Pancreas (tissue), 10 donors: ENCODE measurements around the gene UQCC2. TPM values are rescaled to one million over a fixed set of nuclear protein-coding genes. Genes with fewer than 3 reads are reported as not detected.

ENCODE experiments used
- ATAC-seq, 4 donors: fragments of 200-7000 bp; cut with Tn5 transposase; one replicate each; pipeline versions ENCODE4 v1.8.0 to v1.9.1; 2020; ENCODE audit warnings: mild to moderate bottlenecking in 4 of 4, moderate library complexity in 4 of 4
- DNase-seq, 6 donors: peaks; one replicate each; pipeline ENCODE4 v3.0.0-alpha.2; 2020
- FAIRE-seq: peaks from 2 replicates; lab custom pipeline; 2012; peaks lifted over from hg19 to GRCh38; lab: Jason Lieb, UNC
- H3K27ac ChIP-seq, 4 donors: fragments of 200-600 bp; sonication (generic); 1 replicate in 3 of 4; 2 replicates in 1 of 4; pipeline versions ENCODE4 v1.5.0 to v1.8.0; 2020
- H3K27me3 ChIP-seq, 4 donors: fragments of 200-600 bp; one replicate each; pipeline ENCODE4 v1.8.0; 2021
- H3K36me3 ChIP-seq, 3 donors: fragments of 200-600 bp; sonication (generic) in 1 of 3; one replicate each; pipeline versions ENCODE4 v1.5.0 to v1.8.0; 2020 to 2021
- H3K4me1 ChIP-seq, 3 donors: fragments of 200-600 bp; one replicate each; pipeline ENCODE4 v1.8.0; 2021
- H3K4me3 ChIP-seq, 4 donors: fragments of 200-600 bp; sonication (generic) in 2 of 4; one replicate each; pipeline versions ENCODE4 v1.5.0 to v1.8.0; 2020 to 2021
- H3K9me3 ChIP-seq, 4 donors: fragments of 200-600 bp; one replicate each; pipeline ENCODE4 v1.8.0; 2021
- CTCF ChIP-seq, 4 donors: fragments of 200-600 bp; sonication (generic) in 3 of 4; IDR thresholded peaks; one replicate each; pipeline versions ENCODE4 v1.5.0 to v1.8.0; 2021; ENCODE audit warnings: antibody characterized with exemption in 4 of 4
- WGBS, 2 donors: extraction: QIAGEN DNeasy Blood & Tissue Kit; methylation state at CpG; one replicate each; pipeline ENCODE4 v1.1.7; 2013; 5-methylcytosine and 5-hydroxymethylcytosine counted together
- intact Hi-C, 3 donors: fragments of 100-400 bp; cut with DNase I; formaldehyde crosslinking; loops; one replicate each; pipeline versions ENCODE4 v1.11.1 to v1.14.2; 2022
- polyA plus RNA-seq, 2 donors: library from polyadenylated mRNA; stranded (reverse); fragments of 200-250 nt; gene quantifications; one replicate each; pipeline ENCODE4 v1.2.3, GENCODE V29; 2013
- total RNA-seq, 6 donors: library from RNA; stranded (reverse); fragmentation: NEBNext Ultra II Directional in 4 of 6; extraction: Animal tissue kit (Norgen Biotek cat#: 25700) in 4 of 6; gene quantifications; one replicate each; pipeline versions ENCODE4 v1.2.1 to v1.2.4, GENCODE V29; 2021 to 2023
- donor health status: healthy with polysubstance abuse.
- donor health status: DM: no; HTN: no; CAD: no; lungs with moderate emphysema.
- donor health status: DM: no; HTN: no; CAD: no.
- donor health status: control.
- donor health status: control.
- donor health status: Bipolar disorder and iron deficiency.
- donor health status: DM: yes; HTN: yes; CAD: no.
- donor health status: DM: no; HTN: no; CAD: no.
- donor health status: DM: no; HTN: no; CAD: no.
- donor health status: DM: yes; HTN: yes; CAD: no.

Gene UQCC2
- total and polyA plus RNA-seq, 8 donors, result 13.9 to 58.9 (median 28.6) TPM

- intact Hi-C loops, result no loop called here
- Histone ChIP-seq H3K27ac (peak overlapping the region in 2 of 4 donors; percentile 71 to 79), H3K27me3 (no peaks in the 10 kb centered on the region), H3K9me3 (no peaks in the 10 kb centered on the region), H3K4me1 (peaks cover 8 to 51% (median 12%) of the 10 kb centered on the region in 3 donors), H3K36me3 (no peaks in the 10 kb centered on the region), H3K4me3 (no peak overlapping the region)
- peak in 1 of 4 donors; percentile 16 for ATAC-seq
- whole genome bisulfite sequencing, 2 donors, result 61 to 65% methylated on average over 8 of the region's 8 CpGs
- FAIRE-seq, result no peak
- TF ChIP-seq CTCF (IDR thresholded peaks at IDR 0.05), result no peak
- DNase-seq, result no peak
These were observed 5.6 kb upstream of the UQCC2 start for GRCh38 chr6:33716890-33717632.

GRCh38 chr6:33716379-33716778 is 4.9 kb upstream of the UQCC2 start:
- 23 to 26% methylated on average over 7 of the region's 7 CpGs for WGBS, 2 donors
- H3K4me3 ChIP-seq, result no peak overlapping the region
- peak; percentile 58 to 74 (median 72) for ATAC-seq
- H3K27me3 ChIP-seq, result no peaks in the 10 kb centered on the region
- H3K9me3 ChIP-seq, result no peaks in the 10 kb centered on the region
- peak overlapping the region in 2 of 4 donors; percentile 71 to 79 for H3K27ac ChIP-seq
- intact Hi-C loops, result no loop called here
- no peak for TF ChIP-seq CTCF (IDR thresholded peaks at IDR 0.05)
- H3K36me3 ChIP-seq, result no peaks in the 10 kb centered on the region
- FAIRE-seq, result no peak
- peaks cover 11 to 51% (median 12%) of the 10 kb centered on the region in 3 donors for H3K4me1 ChIP-seq
- DNase-seq, result peak in 5 of 6 donors; percentile 67 to 86 (median 78)

GRCh38 chr6:33714385-33715040 is 3.0 kb upstream of the UQCC2 start:
- TF ChIP-seq CTCF (IDR thresholded peaks at IDR 0.05), result no peak
- FAIRE-seq (no peak), DNase-seq (no peak), ATAC-seq (peak in 1 of 4 donors; percentile 5)
- 66 to 83% methylated on average over 7 of the region's 7 CpGs for WGBS, 2 donors
- no peaks in the 10 kb centered on the region for H3K27me3 ChIP-seq
- intact Hi-C loops, result loop anchor here in 1 of 3 donors (5.0 kb wide), 1 partner anchor 48 kb away; no protein-coding TSS in a partner anchor
- H3K36me3 ChIP-seq, result no peaks in the 10 kb centered on the region
- no peaks in the 10 kb centered on the region for H3K9me3 ChIP-seq
- peaks cover 20 to 50% (median 20%) of the 10 kb centered on the region in 3 donors for H3K4me1 ChIP-seq
- H3K27ac ChIP-seq, result no peak overlapping the region
- no peak overlapping the region for H3K4me3 ChIP-seq

- Histone ChIP-seq H3K27ac (no peak overlapping the region), H3K9me3 (no peaks in the 10 kb centered on the region), H3K27me3 (no peaks in the 10 kb centered on the region), H3K36me3 (no peaks in the 10 kb centered on the region), H3K4me3 (no peak overlapping the region), H3K4me1 (peaks cover 20 to 46% (median 20%) of the 10 kb centered on the region in 3 donors)
- DNase-seq, result no peak
- TF ChIP-seq CTCF (IDR thresholded peaks at IDR 0.05), result no peak
- FAIRE-seq, result no peak
- intact Hi-C loops, result loop anchor here in 1 of 3 donors (5.0 kb wide), 1 partner anchor 49 kb away; no protein-coding TSS in a partner anchor
- WGBS, 2 donors, result 51 to 74% methylated on average over 2 of the region's 2 CpGs
- ATAC-seq, result no peak
These were observed 2.3 kb upstream of the UQCC2 start for GRCh38 chr6:33713786-33714185.
